H1 (cell line): ENCODE results near the gene NIM1K. TPM values are rescaled to one million over a fixed set of nuclear protein-coding genes. Genes with fewer than 3 reads are reported as not detected.

Experiments used
- CTCF ChIA-PET: fragments of 300-600 bp; sonication (Branson Sonifier 250); formaldehyde crosslinking; loops from one replicate; lab custom pipeline; 2021; ENCODE audit not compliant: partially characterized antibody; lab: Charles Lee
- POLR2A ChIA-PET: fragments of 300-600 bp; sonication (Branson Sonifier 250); formaldehyde crosslinking; loops from one replicate; lab custom pipeline; 2021; ENCODE audit warnings: inconsistent platforms; ENCODE audit not compliant: partially characterized antibody; lab: Charles Lee
- DNase-seq, 2 experiments: peaks; one replicate each; pipeline versions ENCODE4 v3.0.0 to v3.0.0-alpha.2; 2010 to 2022; ENCODE audit warnings: low spot score in 2 of 2, low read depth in 1 of 2, mixed read lengths in 1 of 2
- FAIRE-seq: peaks from 2 replicates; lab custom pipeline; 2011; peaks lifted over from hg19 to GRCh38; lab: Jason Lieb, UNC
- H2AFZ ChIP-seq: 2 replicates; pipeline ENCODE4 v1.8.1; 2012; ENCODE audit warnings: low read length, inconsistent platforms
- H2AK5ac ChIP-seq: 2 replicates; pipeline ENCODE4 v1.6.1; 2013; ENCODE audit warnings: low read depth, low read length
- H2BK120ac ChIP-seq: replicated peaks from 2 replicates; pipeline ENCODE3; 2013; ENCODE audit warnings: low read depth, low read length, inconsistent platforms
- H2BK12ac ChIP-seq: 2 replicates; pipeline ENCODE4 v1.6.1; 2013; ENCODE audit warnings: low read depth, low read length
- H2BK15ac ChIP-seq: 2 replicates; pipeline ENCODE4 v1.6.1; 2013; ENCODE audit warnings: low read length
- H2BK20ac ChIP-seq: 2 replicates; pipeline ENCODE4 v1.6.1; 2013; ENCODE audit warnings: low read length
- H2BK5ac ChIP-seq: 2 replicates; pipeline ENCODE4 v1.6.1; 2013; ENCODE audit warnings: low read depth, low read length
- H3K14ac ChIP-seq: 2 replicates; pipeline ENCODE4 v1.6.1; 2013; ENCODE audit warnings: inconsistent platforms; ENCODE audit not compliant: insufficient read length
- H3K18ac ChIP-seq: 2 replicates; pipeline ENCODE4 v1.6.1; 2013; ENCODE audit warnings: low read length; ENCODE audit errors: extremely low read depth
- H3K23ac ChIP-seq: 2 replicates; pipeline ENCODE4 v1.6.1; 2013; ENCODE audit warnings: inconsistent platforms; ENCODE audit not compliant: insufficient read length
- H3K23me2 ChIP-seq: 2 replicates; pipeline ENCODE4 v1.6.1; 2013; ENCODE audit warnings: low read depth, low read length
- H3K27ac ChIP-seq: 2 replicates; pipeline ENCODE4 v1.6.1; 2011; ENCODE audit warnings: low read depth, low read length, inconsistent platforms
- H3K27me3 ChIP-seq, 4 experiments: replicated peaks in 1 of 4; 1 replicate in 1 of 4; 2 replicates in 3 of 4; pipeline versions ENCODE4 v1.6.1 to v1.8.1; 2011 to 2013; ENCODE audit warnings: low read length in 3 of 4, mild to moderate bottlenecking in 3 of 4, inconsistent platforms in 2 of 4, mixed read lengths in 2 of 4, moderate library complexity in 1 of 4; ENCODE audit not compliant: control insufficient read depth in 3 of 4, insufficient read depth in 3 of 4; ENCODE audit errors: extremely low read depth in 1 of 4
- H3K36me3 ChIP-seq, 4 experiments: 2 replicates each; pipeline versions ENCODE4 v1.6.1 to v1.8.1; 2011 to 2013; ENCODE audit warnings: mild to moderate bottlenecking in 4 of 4, low read length in 3 of 4, moderate library complexity in 2 of 4, control low read depth in 1 of 4, inconsistent platforms in 1 of 4; ENCODE audit not compliant: insufficient read depth in 4 of 4, control insufficient read depth in 2 of 4
- H3K4ac ChIP-seq: replicated peaks from 2 replicates; pipeline ENCODE3; 2013; ENCODE audit warnings: low read length, low read depth, mixed read lengths, inconsistent platforms; ENCODE audit not compliant: insufficient read length
- H3K4me1 ChIP-seq, 4 experiments: replicated peaks in 1 of 4; 1 replicate in 1 of 4; 2 replicates in 3 of 4; pipeline versions ENCODE4 v1.6.1 to v1.8.1; 2011 to 2013; ENCODE audit warnings: low read length in 3 of 4, inconsistent platforms in 2 of 4, mixed read lengths in 1 of 4; ENCODE audit not compliant: insufficient read depth in 4 of 4, control insufficient read depth in 3 of 4
- H3K4me2 ChIP-seq, 2 experiments: 2 replicates each; pipeline versions ENCODE4 v1.6.1 to v1.8.1; 2011 to 2013; ENCODE audit warnings: low read depth in 2 of 2, low read length in 2 of 2, control low read depth in 1 of 2, inconsistent platforms in 1 of 2, mild to moderate bottlenecking in 1 of 2; ENCODE audit not compliant: insufficient read depth in 1 of 2
- H3K4me3 ChIP-seq, 4 experiments: fragments of 200-600, 300-600 bp in 1 of 4; sonication (generic), shearing (Covaris generic), sonication (Bioruptor Twin) in 1 of 4; 2 replicates each; pipeline versions ENCODE4 v1.5.1 to v1.8.1; 2011 to 2016; ENCODE audit warnings: low read length in 4 of 4, low read depth in 3 of 4, control low read depth in 2 of 4, inconsistent platforms in 2 of 4, mild to moderate bottlenecking in 2 of 4, mixed read lengths in 1 of 4, moderate library complexity in 1 of 4; ENCODE audit not compliant: insufficient read depth in 2 of 4; ENCODE audit errors: extremely low read depth in 1 of 4
- H3K56ac ChIP-seq: replicated peaks from 2 replicates; pipeline ENCODE3; 2013; ENCODE audit warnings: low read depth, mild to moderate bottlenecking, mixed read lengths, low read length, inconsistent platforms; ENCODE audit not compliant: insufficient read length
- H3K79me1 ChIP-seq: 2 replicates; pipeline ENCODE4 v1.6.1; 2013; ENCODE audit warnings: low read depth, low read length, control low read depth
- H3K79me2 ChIP-seq, 2 experiments: 2 replicates each; pipeline versions ENCODE4 v1.6.1 to v1.8.1; 2012 to 2013; ENCODE audit warnings: low read length in 2 of 2, mild to moderate bottlenecking in 2 of 2, inconsistent platforms in 1 of 2; ENCODE audit not compliant: insufficient read depth in 2 of 2, control insufficient read depth in 1 of 2
- H3K9ac ChIP-seq, 4 experiments: replicated peaks in 1 of 4; 1 replicate in 1 of 4; 2 replicates in 3 of 4; pipeline versions ENCODE4 v1.6.1 to v1.8.1; 2011 to 2013; ENCODE audit warnings: low read depth in 3 of 4, low read length in 3 of 4, control low read depth in 2 of 4, mild to moderate bottlenecking in 2 of 4, moderate library complexity in 2 of 4, inconsistent platforms in 1 of 4; ENCODE audit errors: extremely low read depth in 1 of 4
- H3K9me3 ChIP-seq, 2 experiments: 2 replicates each; pipeline versions ENCODE4 v1.6.1 to v1.8.1; 2012 to 2013; ENCODE audit warnings: mild to moderate bottlenecking in 2 of 2, moderate library complexity in 2 of 2, control low read depth in 1 of 2, inconsistent platforms in 1 of 2, low read depth in 1 of 2, low read length in 1 of 2, mixed read lengths in 1 of 2; ENCODE audit not compliant: insufficient read depth in 2 of 2
- H4K20me1 ChIP-seq, 2 experiments: replicated peaks in 1 of 2; 2 replicates each; pipeline versions ENCODE3 to v1.8.1; 2011 to 2013; ENCODE audit warnings: inconsistent platforms in 2 of 2, low read length in 2 of 2, mild to moderate bottlenecking in 1 of 2; ENCODE audit not compliant: insufficient read depth in 2 of 2, control insufficient read depth in 1 of 2
- H4K5ac ChIP-seq: 2 replicates; pipeline ENCODE4 v1.6.1; 2013; ENCODE audit warnings: low read length, low read depth, mixed read lengths, inconsistent platforms; ENCODE audit not compliant: insufficient read length
- H4K8ac ChIP-seq: 2 replicates; pipeline ENCODE4 v1.8.0; 2013; ENCODE audit warnings: mild to moderate bottlenecking, moderate library complexity, low read length, inconsistent platforms; ENCODE audit not compliant: insufficient read depth; ENCODE audit errors: extremely low read depth
- H4K91ac ChIP-seq: replicated peaks from 2 replicates; pipeline ENCODE3; 2013; ENCODE audit warnings: low read length, mixed read lengths, inconsistent platforms; ENCODE audit not compliant: insufficient read length
- ATF3 ChIP-seq: IDR thresholded peaks from 2 replicates; pipeline ENCODE4 v1.6.1; 2011; ENCODE audit warnings: low read depth, mild to moderate bottlenecking, low read length; ENCODE audit not compliant: insufficient read depth
- BACH1 ChIP-seq: IDR thresholded peaks from 2 replicates; pipeline ENCODE4 v1.6.1; 2012; ENCODE audit warnings: low read length, improper control_type of control experiment
- HDAC2 ChIP-seq, 2 experiments: fragments of 300-600 bp in 1 of 2; sonication (generic) in 1 of 2; IDR thresholded peaks; 2 replicates each; pipeline ENCODE4 v1.6.1; 2011 to 2012; ENCODE audit warnings: low read depth in 2 of 2, low read length in 2 of 2, mild to moderate bottlenecking in 2 of 2, moderate library complexity in 2 of 2, borderline replicate concordance in 1 of 2, inconsistent platforms in 1 of 2
- KDM5A ChIP-seq: fragments of 200-600 bp; IDR thresholded peaks from 2 replicates; pipeline ENCODE4 v1.7.1; 2012; ENCODE audit warnings: mild to moderate bottlenecking, low read length, inconsistent platforms, mixed read lengths
- NANOG ChIP-seq: IDR thresholded peaks from 2 replicates; pipeline ENCODE4 v1.6.1; 2011; ENCODE audit warnings: low read length, low read depth, mild to moderate bottlenecking, inconsistent platforms; ENCODE audit not compliant: insufficient read depth, poor library complexity, severe bottlenecking
- PHF8 ChIP-seq: fragments of 200-600 bp; sonication (generic); conservative IDR thresholded peaks from 2 replicates; pipeline ENCODE4 v1.7.1; 2012; ENCODE audit warnings: low read depth, mild to moderate bottlenecking, inconsistent platforms, low read length, moderate library complexity
- POLR2AphosphoS5 ChIP-seq: IDR thresholded peaks from 2 replicates; pipeline ENCODE4 v1.6.1; 2011; ENCODE audit warnings: low read depth, low read length
- POU5F1 ChIP-seq: IDR thresholded peaks from 2 replicates; pipeline ENCODE4 v1.6.1; 2011; ENCODE audit warnings: low read depth, mild to moderate bottlenecking, low read length, moderate library complexity
- SAP30 ChIP-seq: fragments of 300-600 bp; sonication (generic); IDR thresholded peaks from 2 replicates; pipeline ENCODE4 v1.7.1; 2012; ENCODE audit warnings: low read length, moderate library complexity, mild to moderate bottlenecking, inconsistent platforms; ENCODE audit not compliant: insufficient read depth, insufficient replicate concordance
- SP1 ChIP-seq: IDR thresholded peaks from 2 replicates; pipeline ENCODE4 v1.6.1; 2011; ENCODE audit warnings: low read depth, low read length
- ZNF274 ChIP-seq: IDR thresholded peaks from 2 replicates; pipeline ENCODE4 v1.7.0; 2012; ENCODE audit warnings: low read length, borderline replicate concordance; ENCODE audit errors: extremely low read depth
- WGBS, 2 experiments: shearing (Covaris generic) in 1 of 2; methylation state at CpG; one replicate each; pipeline versions ENCODE4 v1.1.6 to v1.1.7; 2013 to 2015; ENCODE audit warnings: low lambda C conversion rate in 2 of 2, mixed read lengths in 2 of 2, inconsistent platforms in 1 of 2, low coverage in 1 of 2, missing lambda C conversion rate in 1 of 2; ENCODE audit not compliant: insufficient replicate concordance in 2 of 2, insufficient coverage in 1 of 2, insufficient read length in 1 of 2; ENCODE audit errors: extremely low coverage in 1 of 2, missing lambda C conversion rate in 1 of 2; 5-methylcytosine and 5-hydroxymethylcytosine counted together
- polyA plus RNA-seq, 7 experiments: library from polyadenylated mRNA; depleted of rRNA in 3 of 7; stranded (reverse) in 5 of 7; unstranded in 2 of 7; fragments of >200 nt in 5 of 7; fragments of 200-250 nt in 2 of 7; gene quantifications; 1 replicate in 5 of 7; 2 replicates in 1 of 7; 4 replicates in 1 of 7; pipeline versions ENCODE4 v1.2.1 to v1.2.3, GENCODE V29; 2011 to 2013; ENCODE audit warnings: missing spikeins in 2 of 7, mixed read lengths in 2 of 7
- total RNA-seq: library from RNA; stranded (reverse); fragmentation: NEBNext Ultra II Directional; extraction: Animal tissue kit (Norgen Biotek cat#: 25700); gene quantifications from 2 replicates; pipeline ENCODE4 v1.2.1, GENCODE V29; 2021

NIM1K gene
- total and polyA plus RNA-seq, 2 of the 8 experiments (the other 6 are each of a cell fraction or from before 2014, with no cell fraction given): not detected

GRCh38 chr5:43145071-43145470 is 47.0 kb upstream of the NIM1K start:
- Histone ChIP-seq H3K4me3 (no peak overlapping the region), H4K20me1 (peaks cover 0 to 6% of the 10 kb centered on the region in 2 experiments), H3K4me2 (no peak overlapping the region), H3K79me1 (no peaks in the 10 kb centered on the region), H3K27me3 (no peaks in the 10 kb centered on the region), H3K14ac (no peak overlapping the region), H4K8ac (no peak overlapping the region), H3K79me2 (peaks cover 0 to 18% of the 10 kb centered on the region in 2 experiments; a peak in 2 of 4 replicates), H2BK15ac (no peak overlapping the region), H2BK12ac (no peak overlapping the region), H3K4me1 (no peaks in the 10 kb centered on the region), H4K5ac (no peak overlapping the region), H3K23me2 (no peaks in the 10 kb centered on the region), H3K9me3 (no peaks in the 10 kb centered on the region), H2AK5ac (no peak overlapping the region), H2BK5ac (no peak overlapping the region), H2BK120ac (no peak overlapping the region), H3K9ac (no peak overlapping the region), H3K56ac (no peak overlapping the region), H4K91ac (no peak overlapping the region), H3K27ac (no peak overlapping the region), H2AFZ (no peak overlapping the region), H3K23ac (no peak overlapping the region), H2BK20ac (no peak overlapping the region), H3K4ac (no peak overlapping the region), H3K36me3 (peaks cover 0 to 19% (median 2%) of the 10 kb centered on the region in 4 experiments; a peak in 6 of 8 replicates), H3K18ac (no peak overlapping the region)
- no peak for TF ChIP-seq SP1
- TF ChIP-seq NANOG: no peak
- no peak for TF ChIP-seq ATF3
- no peak for TF ChIP-seq ZNF274
- TF ChIP-seq PHF8: no peak
- no peak for TF ChIP-seq BACH1
- no peak for TF ChIP-seq HDAC2 (IDR thresholded peaks at IDR 0.05; ENCODE audit: borderline replicate concordance in 1 of 2, low read depth in 2 of 2, low read length in 2 of 2)
- no peak for TF ChIP-seq SAP30
- TF ChIP-seq POU5F1: no peak
- TF ChIP-seq KDM5A: no peak
- no peak for TF ChIP-seq POLR2AphosphoS5
- FAIRE-seq (no peak), DNase-seq (no peak)
- WGBS, 2 experiments: 80% methylated on average over 3 of the region's 3 CpGs; no CpG with 5 or more reads in 1 of the 2 experiments
- CTCF ChIA-PET: interaction anchor here (1.0 to 1.9 kb wide), 2 partner anchors 10 to 27 kb away, joined by 3 to 4 read pairs; no protein-coding TSS in a partner anchor
- POLR2A ChIA-PET: no interaction called here
